Ureter (tissue), 1 donor: Measurements from ENCODE around the gene GNAI2. TPM values are rescaled to one million over a fixed set of nuclear protein-coding genes. Genes with fewer than 3 reads are reported as not detected.
A peak's percentile ranks its signal among the peaks of the same experiment; 100 is the strongest.

Experiments
- DNase-seq: peaks from one replicate; pipeline ENCODE4 v3.0.0-alpha.2; 2020; ENCODE audit warnings: low spot score
- total RNA-seq: library from RNA; stranded (reverse); gene quantifications from one replicate; pipeline ENCODE4 v1.2.4, GENCODE V29; 2023
- donor health status: DM: yes; HTN: yes; CAD: no.

The GNAI2 gene
- 222 TPM for total RNA-seq

DNA sequence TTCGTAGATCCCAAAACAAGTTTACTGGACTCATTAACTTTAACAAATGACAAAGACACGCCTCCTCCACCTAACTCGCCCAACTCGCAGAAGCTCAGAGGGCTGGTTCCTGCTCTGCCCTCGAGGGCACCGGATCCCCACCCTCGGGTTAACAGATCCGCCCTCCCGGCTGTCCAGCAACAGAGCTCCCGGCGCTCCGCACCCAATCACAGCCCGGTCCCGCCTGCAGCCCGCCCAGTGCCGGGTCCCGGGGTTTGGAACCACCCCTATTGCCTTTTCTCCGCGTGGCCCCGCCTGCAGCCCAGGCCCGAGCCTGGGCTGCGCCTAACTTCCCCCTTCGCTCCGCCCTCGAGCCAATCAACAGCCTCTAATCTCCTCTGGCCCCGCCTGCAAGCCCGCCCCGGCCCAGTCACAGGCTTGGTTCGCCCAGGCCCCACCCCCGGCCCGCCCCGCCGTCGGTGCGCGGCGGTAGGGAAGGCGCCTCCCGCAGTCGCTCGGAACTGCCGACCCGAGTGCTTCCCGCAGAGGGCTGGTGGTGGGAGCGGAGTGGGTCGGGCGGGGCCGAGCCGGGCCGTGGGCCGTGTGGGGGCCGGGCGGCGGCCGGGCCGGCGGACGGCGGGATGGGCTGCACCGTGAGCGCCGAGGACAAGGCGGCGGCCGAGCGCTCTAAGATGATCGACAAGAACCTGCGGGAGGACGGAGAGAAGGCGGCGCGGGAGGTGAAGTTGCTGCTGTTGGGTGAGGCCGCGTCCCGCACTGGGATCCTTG lies at the start of gene GNAI2:
TSS of gene GNAI2 (plus strand) at position 489 of the 768 bp plus-strand sequence. CDS start at position 621, 132 bp downstream.
- DNase-seq, result peak; percentile 99

- DNase-seq, result no peak
These were observed 48.3 kb upstream of the GNAI2 start for GRCh38 chr3:50187750-50188149.

DNA sequence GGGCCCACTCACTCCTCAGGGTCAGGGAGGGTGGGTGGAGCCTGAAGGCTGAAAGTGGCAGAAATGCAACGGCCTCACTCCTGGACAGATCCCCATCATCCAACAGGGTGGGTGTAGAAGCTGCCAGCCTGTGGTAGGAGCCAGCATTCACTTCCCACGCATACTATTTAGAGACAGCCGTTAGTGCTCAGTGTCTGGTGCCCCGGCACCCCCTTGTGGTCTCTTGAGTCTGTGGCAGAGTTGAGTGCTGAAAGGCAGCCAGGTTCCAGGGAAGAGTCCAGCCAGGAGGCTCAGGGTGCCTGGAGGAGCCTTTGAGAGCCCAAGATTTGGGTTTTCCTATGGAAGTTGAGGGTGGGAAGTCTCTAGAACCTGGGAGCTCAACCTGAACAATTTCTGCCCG lies 46.7 kb upstream of the GNAI2 start:
- peak; percentile 78 for DNase-seq

DNA sequence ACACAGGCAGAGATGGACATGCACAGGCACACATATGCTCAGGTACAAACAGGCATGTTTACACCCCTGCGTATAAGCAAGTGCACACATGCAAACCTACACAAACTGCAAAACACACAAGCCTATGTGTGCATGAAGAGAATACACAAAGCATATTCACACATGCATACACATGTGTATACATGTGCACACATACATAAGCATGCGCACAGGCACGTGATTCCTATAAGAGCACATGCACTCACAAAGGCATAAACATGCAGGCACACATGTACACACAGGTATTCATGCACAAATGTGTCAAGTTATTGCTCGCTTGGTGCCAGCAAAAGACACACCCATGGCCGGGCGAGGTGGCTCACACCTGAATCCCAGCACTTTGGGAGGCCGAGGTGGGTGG lies 46.0 kb upstream of the GNAI2 start:
- DNase-seq, result no peak

DNA sequence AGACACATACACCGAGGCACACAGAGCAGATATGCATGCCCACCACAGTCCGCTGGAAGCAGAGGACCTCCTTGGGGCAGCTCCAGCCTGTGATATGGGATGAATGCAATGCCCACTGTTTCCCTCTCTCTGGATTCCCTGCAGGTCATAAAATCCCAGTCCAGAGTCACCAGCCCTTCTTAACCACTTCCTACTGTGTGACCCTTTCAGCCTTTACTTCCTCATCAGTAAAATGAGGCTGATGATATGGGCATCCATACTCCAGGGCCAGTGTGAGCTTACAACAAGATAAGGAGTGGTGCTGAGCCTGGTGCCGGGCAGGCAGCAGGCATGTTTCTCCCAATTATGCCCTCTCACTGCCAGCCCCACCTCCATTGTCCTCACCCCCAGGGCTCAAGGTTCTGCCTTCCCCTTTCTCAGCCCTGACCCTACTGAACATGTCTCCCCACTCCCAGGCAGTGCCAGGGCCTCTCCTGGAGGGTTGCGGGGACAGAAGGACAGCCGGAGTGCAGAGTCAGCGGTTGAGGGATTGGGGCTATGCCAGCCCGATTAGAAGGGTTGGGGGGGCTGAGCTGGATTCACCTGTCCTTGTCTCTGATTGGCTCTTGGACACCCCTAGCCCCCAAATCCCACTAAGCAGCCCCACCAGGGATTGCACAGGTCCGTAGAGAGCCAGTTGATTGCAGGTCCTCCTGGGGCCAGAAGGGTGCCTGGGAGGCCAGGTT lies 44.9 kb upstream of the GNAI2 start, which contains the start of gene GNAT1:
TSS of gene GNAT1 (plus strand) at position 675 of the 725 bp plus-strand sequence. CDS start 116 bp downstream, outside the sequence.
- no peak for DNase-seq

- DNase-seq, result no peak
These were observed 43.9 kb upstream of the GNAI2 start for GRCh38 chr3:50192124-50192523.

DNA sequence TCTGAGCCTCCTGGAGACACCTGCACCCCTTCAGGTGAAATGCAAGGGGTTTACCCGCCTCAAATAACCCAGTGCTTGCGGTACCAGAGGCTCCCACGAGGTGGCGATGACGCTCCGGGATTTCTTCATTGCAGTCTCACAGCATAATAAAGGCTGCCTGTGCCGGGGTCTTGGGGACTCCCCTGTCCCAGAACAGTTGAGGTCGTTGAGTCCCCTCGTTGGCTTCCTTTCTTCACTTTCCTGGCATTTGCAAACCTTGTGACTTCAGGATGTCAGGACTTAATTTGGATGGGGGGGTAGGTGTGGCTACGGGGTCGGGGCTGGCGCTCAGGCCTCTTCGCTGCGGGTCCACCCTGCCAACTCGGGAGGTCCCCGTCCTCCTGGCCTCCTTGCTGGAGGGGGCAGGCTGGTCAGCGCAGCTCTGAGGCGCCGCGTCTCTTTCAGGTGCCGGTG lies 43.3 kb upstream of the GNAI2 start:
- DNase-seq, result peak; percentile 67

- DNase-seq, result no peak
These were observed 42.7 kb upstream of the GNAI2 start for GRCh38 chr3:50193286-50193685.

DNA sequence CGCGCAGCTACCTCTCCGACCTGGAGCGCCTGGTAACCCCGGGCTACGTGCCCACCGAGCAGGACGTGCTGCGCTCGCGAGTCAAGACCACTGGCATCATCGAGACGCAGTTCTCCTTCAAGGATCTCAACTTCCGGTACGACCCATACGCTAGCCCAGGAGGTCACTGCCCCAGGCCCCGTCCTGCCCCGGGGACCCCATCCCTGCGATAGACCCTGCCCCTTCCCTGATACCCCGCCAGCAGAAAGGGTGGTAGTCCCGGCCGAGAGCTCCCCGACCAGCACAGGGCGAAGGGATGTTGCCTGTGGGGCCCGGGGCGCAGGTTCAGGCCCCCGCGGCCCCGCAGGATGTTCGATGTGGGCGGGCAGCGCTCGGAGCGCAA lies 42.3 kb upstream of the GNAI2 start:
- no peak for DNase-seq

GRCh38 chr3:50194128-50194902 lies 41.7 kb upstream of the GNAI2 start:
- no peak for DNase-seq

GRCh38 chr3:50194903-50195500 lies 41.0 kb upstream of the GNAI2 start:
- no peak for DNase-seq

DNA sequence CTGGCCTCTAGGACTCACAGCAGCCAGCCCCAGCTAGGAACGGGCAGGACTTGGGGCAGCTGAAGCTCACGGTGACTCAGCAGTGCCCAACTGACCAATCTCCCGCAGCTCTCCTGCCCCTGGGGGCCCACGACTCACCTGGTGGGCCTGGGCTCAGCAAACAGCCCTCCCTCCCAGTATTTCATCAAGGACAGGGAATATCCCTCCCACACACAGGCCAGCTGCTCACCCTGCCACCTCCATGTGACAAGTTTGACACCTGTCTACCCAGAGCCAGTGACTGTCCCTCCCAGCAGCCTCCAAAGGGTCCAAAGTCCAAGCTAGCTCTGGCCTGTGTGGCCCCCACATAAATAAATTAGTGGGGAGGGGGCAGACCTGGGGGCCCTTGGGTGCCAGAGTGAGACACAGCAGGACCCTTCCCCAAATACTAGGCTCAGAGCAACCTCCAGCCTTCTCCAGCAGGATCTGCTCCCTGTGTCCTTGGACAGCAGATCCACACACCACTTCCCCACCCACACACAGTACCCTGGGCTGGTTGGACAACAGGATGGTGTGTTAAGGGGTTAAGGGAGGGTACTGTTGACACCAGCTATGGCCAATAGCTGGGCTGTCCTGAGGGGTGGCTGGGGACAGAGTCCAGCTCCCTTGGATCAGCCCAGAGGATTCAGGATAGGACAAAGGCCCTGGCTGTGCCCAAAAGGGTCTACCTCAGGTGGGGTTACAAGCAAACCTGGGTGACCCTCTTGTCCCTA lies 40.3 kb upstream of the GNAI2 start:
- DNase-seq, result no peak

GRCh38 chr3:50196253-50196801 lies 39.7 kb upstream of the GNAI2 start:
- no peak for DNase-seq

GRCh38 chr3:50201573-50202315 lies 34.3 kb upstream of the GNAI2 start:
- no peak for DNase-seq

DNA sequence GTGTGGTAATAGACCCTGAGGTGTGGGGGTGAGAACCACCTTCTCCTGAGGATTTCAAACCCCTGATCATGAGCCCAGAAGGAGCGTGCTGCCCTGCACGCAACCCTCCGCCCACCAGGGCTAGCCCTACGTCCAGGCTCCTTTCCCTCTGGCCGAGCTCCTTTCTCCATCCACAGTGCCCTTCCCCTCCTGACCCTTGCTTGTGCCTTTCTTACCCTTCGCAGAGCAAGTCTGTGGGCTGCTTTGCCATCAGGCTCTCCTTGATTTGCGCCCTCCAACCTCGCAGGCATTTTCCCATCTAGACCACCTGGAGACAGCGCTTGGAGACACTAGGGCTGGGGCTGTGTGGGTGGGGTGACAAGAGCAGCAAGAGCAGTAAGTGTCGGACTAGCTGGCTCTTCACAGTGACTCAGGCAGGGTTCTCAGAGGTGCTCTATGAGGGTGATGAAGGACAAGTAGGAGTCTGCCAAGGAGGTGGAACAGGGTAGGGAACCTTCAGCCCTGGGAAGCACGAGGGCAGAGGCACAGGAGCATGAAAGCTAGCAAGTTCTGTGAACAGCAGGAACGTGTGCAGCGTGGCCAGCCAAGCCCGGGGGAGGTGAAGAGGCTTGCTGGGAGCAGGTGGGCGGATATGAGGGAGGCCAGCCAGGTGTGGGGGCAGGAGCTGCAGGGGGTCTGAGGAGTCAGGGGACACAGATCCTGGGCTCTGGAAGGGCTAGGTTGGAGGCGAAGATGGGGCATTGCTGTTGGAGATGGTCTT lies 33.5 kb upstream of the GNAI2 start:
- DNase-seq, result no peak

- no peak for DNase-seq
These were observed 32.7 kb upstream of the GNAI2 start for GRCh38 chr3:50203113-50203808.

GRCh38 chr3:50203809-50204803 lies 31.9 kb upstream of the GNAI2 start:
- no peak for DNase-seq
